HG03354 (cell line): ENCODE measurements around the gene MEI1.
A peak's percentile ranks its signal among the peaks of the same experiment; 100 is the strongest.
"Not testable (repeated sequence)": the region's sequence is repeated elsewhere in the genome, so short reads cannot be mapped to it uniquely, and the experiment has no call there.

ENCODE experiments used
- ATAC-seq: cut with Tn5 transposase; IDR thresholded peaks from one replicate; pipeline ENCODE4 v1.9.1; 2021; ENCODE audit warnings: mild to moderate bottlenecking; ENCODE audit not compliant: unreplicated experiment, poor library complexity, severe bottlenecking

The MEI1 gene

GRCh38 chr22:41699264-41700107 is at the start of gene MEI1:
MEI1 (plus strand) TSS chr22:41699503; CDS start chr22:41699539, 36 bp downstream.
- ATAC-seq: no peak

DNA sequence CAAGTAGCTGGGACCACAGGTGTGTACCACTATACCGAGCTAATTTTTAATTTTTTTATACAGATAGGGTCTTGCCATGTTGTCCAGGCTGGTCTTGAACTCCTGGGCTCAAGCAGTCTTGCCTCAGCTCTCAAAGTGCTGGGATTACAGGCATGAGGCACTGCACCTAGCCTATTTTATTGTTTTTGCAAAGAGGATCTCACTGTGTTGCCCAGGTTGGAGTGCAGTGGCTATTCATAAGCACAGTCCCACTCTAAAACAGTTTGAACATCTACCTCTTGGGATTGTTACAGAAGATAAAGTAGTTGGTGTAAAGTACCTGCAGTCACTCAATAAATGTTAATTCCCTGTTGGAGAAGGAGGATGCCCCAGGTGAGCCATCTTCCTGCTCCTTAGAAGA is 49.1 kb upstream of the MEI1 start:
- ATAC-seq: no peak

- no peak for ATAC-seq
These were observed 48.5 kb upstream of the MEI1 start for GRCh38 chr22:41650821-41651220.

DNA sequence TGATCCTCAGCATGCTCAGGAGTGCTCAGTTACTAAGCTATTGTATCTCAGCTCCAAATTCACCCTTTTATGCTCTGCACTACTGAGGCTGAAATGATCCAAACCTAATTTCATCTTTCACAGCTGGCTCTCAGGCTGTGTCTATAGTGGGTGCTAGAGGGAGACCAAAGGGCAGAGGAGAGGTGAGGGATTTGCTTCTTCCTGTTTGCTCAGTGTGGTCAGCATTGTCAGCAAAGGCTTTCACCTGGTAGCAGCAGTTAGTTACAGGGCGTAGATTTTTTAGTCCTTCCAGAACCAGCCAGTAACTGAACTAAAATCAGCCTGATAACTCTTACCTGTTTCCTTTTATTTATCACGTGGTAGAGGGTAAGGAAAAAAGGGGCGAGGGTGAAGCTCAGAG is 45.0 kb upstream of the MEI1 start:
- ATAC-seq: no peak

DNA sequence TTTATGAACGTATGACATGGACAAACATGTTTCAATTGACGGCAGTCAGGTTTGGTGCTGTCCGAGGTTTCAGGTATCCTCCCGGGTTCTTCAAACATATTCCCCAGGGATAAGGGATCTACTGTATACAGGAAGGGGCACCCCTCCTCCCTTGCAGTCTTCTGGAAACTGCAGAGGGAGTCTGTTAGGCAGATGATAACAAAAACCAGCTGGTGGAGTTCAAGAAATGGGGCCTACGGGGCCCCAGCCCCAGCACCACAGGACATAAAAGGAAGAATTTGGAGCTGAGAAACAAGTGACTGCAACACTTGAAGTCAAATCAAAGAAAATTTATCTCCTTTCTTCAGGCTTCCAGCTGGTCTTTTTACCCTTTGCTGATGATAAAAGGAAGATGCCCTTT is 42.7 kb upstream of the MEI1 start:
- ATAC-seq: no peak

- no peak for ATAC-seq
These were observed 41.6 kb upstream of the MEI1 start for GRCh38 chr22:41657709-41658108.

DNA sequence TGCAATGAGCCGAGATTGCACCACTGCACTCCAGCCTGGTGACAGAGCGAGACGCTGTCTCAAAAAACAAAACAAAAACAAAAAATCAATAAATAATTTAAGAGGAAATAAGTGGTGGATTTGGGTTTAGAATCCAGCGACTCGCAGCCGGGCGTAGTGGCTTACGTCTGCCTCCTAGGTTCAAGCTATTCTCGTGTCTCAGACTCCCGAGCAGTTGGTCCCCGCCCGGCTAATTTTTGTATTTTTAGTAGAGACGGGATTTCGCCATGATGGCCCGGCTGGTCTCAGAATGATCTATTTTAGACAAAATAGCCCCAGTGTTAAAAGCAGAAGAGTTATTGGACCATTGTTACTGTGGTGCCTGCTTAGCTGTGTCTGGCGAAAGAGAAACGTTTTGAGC is 40.4 kb upstream of the MEI1 start:
- ATAC-seq: no peak

GRCh38 chr22:41659941-41660340 is 39.4 kb upstream of the MEI1 start:
- no peak for ATAC-seq

GRCh38 chr22:41660416-41660815 is 38.9 kb upstream of the MEI1 start:
- no peak for ATAC-seq

DNA sequence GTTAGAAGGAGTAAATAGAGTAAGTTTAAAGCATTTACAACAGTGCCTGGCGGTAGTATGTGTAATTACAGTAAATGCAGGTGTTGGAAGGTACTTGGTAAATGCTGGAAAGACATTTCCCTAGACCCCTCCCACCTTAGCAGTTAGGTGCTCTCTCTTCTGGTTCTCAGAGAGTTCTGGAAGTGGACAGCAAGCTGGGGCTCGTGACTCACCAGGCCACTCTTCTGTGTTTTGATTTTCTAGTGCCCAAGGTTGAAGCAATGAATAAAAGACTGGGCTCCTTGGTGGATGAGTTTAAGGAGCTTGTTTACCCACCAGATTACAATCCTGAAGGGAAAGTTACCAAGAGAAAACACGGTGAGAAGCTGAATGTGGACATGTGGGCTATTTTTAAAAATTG is 38.2 kb upstream of the MEI1 start:
- ATAC-seq: no peak

DNA sequence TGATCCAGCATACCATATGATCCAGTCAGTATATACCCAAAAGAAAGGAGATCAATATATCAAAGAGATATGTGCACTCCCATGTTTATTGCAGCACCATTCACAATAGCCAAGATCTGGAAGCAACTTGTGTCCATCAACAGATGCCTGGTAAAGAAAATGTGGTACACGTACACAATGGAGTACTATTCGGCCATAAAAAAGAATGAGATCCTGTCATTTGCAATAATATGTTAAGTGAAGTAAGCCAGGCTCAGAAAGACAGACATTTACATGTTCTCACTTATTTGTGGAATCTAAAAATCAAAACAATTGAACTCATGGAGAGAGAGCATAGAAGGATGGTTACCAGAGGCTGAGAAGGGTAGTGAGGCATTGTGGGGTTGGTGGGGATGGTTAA is 37.6 kb upstream of the MEI1 start:
- ATAC-seq: no peak

GRCh38 chr22:41663594-41663993 is 35.7 kb upstream of the MEI1 start:
- not testable (repeated sequence) for ATAC-seq

GRCh38 chr22:41664490-41664889 is 34.8 kb upstream of the MEI1 start:
- ATAC-seq: no peak

GRCh38 chr22:41664951-41665350 is 34.4 kb upstream of the MEI1 start:
- ATAC-seq: no peak

GRCh38 chr22:41668971-41669911 is 30.1 kb upstream of the MEI1 start:
- no peak for ATAC-seq

DNA sequence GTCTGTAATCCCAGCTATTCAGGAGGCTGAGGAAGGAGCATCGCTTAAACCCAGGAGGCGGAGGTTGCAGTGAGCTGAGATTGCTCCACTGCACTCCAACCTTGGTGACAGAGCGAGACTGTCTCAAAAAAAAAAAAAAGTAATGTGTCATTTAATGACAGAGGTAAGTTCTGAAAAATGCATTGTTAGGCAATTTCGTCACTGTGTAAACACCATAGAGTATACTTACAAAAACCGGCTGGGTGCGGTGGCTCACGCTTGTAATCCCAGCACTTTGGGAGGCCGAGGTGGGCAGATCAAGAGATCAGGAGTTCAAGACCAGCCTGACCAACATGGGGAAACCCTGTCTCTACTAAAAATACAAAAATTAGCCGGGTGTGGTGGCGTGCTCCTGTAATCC is 27.2 kb upstream of the MEI1 start:
- not testable (repeated sequence) for ATAC-seq

DNA sequence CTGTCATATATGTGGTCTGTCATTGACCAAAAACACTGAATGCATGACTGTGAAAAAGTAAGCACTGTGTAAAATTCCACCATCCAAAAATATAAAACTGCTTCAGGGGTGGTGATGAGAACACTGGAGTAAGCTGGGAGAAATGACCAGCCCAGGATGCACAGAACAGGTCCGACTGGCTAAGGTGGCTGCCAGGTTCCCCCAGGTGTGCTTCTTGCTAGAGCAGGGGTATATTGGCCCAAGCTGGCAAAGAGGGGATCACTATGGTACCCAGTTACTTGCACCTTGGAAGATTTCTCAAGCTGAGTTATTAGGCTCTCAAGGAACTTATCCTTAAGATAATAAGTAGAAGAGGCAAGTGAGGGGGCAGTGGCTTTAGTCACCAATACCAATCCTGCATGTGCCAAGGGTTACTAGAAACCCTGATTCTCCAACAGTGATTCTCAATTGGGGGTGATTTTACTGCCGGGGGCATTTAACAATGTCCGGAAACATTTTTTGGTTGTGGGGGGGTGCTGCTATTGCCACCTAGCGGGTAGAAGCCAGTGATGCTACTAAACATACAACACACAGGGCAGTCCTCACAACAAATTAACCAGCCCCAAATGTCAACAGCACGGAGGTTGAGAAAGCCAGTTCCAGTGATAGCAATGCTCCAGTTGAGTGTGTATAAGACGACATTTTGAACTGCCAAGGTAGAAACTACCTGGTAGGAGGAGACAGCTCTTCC is 26.4 kb upstream of the MEI1 start:
- ATAC-seq: no peak

DNA sequence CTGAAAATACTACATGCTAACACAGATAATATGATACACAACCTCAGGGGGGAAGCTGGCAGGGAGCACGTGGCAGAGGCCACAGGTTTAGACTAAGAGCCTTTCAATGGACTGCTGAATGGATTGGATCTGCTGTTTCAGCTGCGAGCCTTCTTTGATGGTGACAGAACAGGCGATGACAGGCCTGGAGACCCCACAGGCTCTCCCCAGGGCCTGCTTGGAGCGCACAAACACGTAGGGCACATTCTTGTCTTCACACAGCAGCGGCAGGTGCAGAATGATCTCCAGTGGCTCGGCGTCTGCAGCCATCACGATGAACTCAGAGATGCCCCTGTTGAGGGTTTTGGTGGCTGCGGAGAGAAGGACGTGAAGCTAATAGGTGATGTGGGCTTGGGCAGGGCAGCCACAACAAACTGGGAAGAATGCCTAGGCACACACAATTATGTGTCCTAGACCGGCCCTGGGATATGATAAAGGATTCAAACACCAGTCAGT is 24.4 kb upstream of the MEI1 start:
- ATAC-seq: no peak

DNA sequence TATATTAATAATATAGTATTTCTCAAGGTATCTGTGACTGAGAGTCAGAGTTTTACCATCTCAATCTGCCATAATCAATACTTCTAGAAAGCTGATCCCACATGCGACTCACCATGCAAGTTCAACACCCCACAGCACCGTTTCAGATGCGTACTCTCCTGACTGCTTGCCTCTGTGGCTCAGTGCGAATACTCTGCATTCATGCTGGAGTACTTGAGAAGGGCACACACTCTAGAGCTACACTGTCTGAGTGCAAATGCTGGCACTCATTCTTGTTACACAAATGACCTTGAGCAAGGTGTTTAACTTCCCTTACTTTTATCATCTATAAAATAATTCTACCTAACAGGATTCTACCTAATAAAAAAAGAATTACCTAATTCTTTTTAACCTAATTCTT is 23.2 kb upstream of the MEI1 start:
- ATAC-seq: no peak

GRCh38 chr22:41681616-41682015 is 17.7 kb upstream of the MEI1 start:
- ATAC-seq: peak; percentile 12
